ENCODE data around the gene STPG2.

Gene STPG2

GRCh38 chr4:97953171-97953941 is 189.9 kb downstream of the STPG2 start:
- TF ChIP-seq CTCF (conservative IDR thresholded peaks at IDR 0.05; ENCODE audit: low read depth, low read length): no peak
- no peak overlapping the region for H3K4me3 ChIP-seq (ENCODE audit: low read depth, low read length)
- DNase-seq (ENCODE audit: low read depth): no peak

- H3K4me3 ChIP-seq (ENCODE audit: low read depth, low read length): no peak overlapping the region
- no peak for DNase-seq (ENCODE audit: low read depth)
- no peak for TF ChIP-seq CTCF (conservative IDR thresholded peaks at IDR 0.05; ENCODE audit: low read depth, low read length)
These were observed 190.5 kb downstream of the STPG2 start for GRCh38 chr4:97952763-97953162.

GRCh38 chr4:97950836-97951235 is 192.4 kb downstream of the STPG2 start:
- no peak for DNase-seq (ENCODE audit: low read depth)
- no peak for TF ChIP-seq CTCF (conservative IDR thresholded peaks at IDR 0.05; ENCODE audit: low read depth, low read length)
- H3K4me3 ChIP-seq (ENCODE audit: low read depth, low read length): no peak overlapping the region

DNA sequence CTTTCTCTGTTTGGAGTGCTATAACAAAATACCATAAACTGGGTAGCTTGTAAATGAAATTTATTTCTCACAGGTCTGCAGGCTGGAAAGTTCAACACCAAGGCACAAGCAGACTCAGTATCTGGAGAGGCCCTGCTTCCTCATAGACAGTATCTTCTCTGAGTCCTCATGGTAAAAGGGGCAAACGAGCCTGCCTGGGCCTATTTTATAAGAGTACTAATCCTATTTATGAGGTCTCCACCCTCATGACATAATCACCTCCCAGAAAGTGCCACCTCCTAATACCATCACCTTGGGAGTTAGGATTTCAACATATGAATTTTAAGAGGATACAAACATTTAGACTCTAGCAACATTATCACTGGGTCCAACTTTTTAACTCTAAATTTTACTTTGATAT is 200.3 kb downstream of the STPG2 start:
- TF ChIP-seq CTCF (conservative IDR thresholded peaks at IDR 0.05; ENCODE audit: low read depth, low read length): no peak
- H3K4me3 ChIP-seq (ENCODE audit: low read depth, low read length): no peak overlapping the region
- DNase-seq (ENCODE audit: low read depth): no peak

DNA sequence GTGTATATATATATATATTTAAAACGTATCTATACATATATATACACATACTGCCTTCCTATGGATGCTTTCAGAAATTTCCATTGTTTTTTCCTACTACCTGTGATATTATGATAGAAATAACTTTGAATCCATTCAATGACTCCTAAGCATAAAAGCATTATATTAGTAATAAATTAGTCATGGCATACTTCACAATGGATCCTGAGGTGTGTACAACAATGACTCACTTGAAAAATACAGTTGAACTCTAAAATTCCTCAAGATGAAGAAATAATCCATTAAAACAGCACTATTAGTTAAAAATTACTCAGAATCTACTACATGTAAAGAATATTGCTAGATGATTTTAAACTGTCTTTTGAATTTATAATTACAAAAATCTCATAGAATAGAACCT is 201.1 kb downstream of the STPG2 start:
- no peak overlapping the region for H3K4me3 ChIP-seq (ENCODE audit: low read depth, low read length)
- TF ChIP-seq CTCF (conservative IDR thresholded peaks at IDR 0.05; ENCODE audit: low read depth, low read length): no peak
- no peak for DNase-seq (ENCODE audit: low read depth)

DNA sequence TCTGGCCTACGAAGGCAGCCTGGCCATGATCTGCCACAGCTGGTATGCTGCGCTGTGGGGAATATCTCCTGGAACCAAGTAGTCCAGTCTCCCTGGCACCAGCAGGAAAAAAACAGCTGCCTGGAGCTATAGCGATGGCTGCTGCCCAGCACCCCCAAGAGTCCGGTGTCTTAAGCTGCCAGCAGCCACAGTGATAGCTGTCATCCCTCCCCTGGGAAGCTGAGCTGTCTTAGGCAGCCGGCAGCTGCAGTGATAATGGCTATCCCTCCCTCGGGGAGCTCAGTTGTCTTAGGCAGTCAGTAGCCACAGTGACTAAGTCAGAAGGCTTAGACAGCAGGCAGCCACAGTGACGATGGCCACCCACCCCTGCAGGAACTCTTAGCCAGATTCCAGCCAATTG is 205.1 kb downstream of the STPG2 start:
- TF ChIP-seq CTCF (conservative IDR thresholded peaks at IDR 0.05; ENCODE audit: low read depth, low read length): no peak
- H3K4me3 ChIP-seq (ENCODE audit: low read depth, low read length): no peak overlapping the region
- no peak for DNase-seq (ENCODE audit: low read depth)

- no peak for DNase-seq (ENCODE audit: low read depth)
- H3K4me3 ChIP-seq (ENCODE audit: low read depth, low read length): no peak overlapping the region
- no peak for TF ChIP-seq CTCF (conservative IDR thresholded peaks at IDR 0.05; ENCODE audit: low read depth, low read length)
These were observed 218.8 kb downstream of the STPG2 start for GRCh38 chr4:97924341-97924958.

Data from choroid plexus epithelial cell (primary cell).